Panc1 (cell line): ENCODE data around the gene KIF26A. TPM values are rescaled to one million over a fixed set of nuclear protein-coding genes. Genes with fewer than 3 reads are reported as not detected.

Experiments
- ATAC-seq: fragments of 200-7000 bp; cut with Tn5 transposase; 2 replicates; pipeline ENCODE4 v1.9.1; 2020; ENCODE audit warnings: mild to moderate bottlenecking, moderate library complexity
- BruUV-seq: library from RNA; stranded (reverse); fragments of 400-500 nt; replicated peaks from 2 replicates; lab custom pipeline; 2021; lab: Mats Ljungman, UMichigan
- CTCF ChIA-PET: fragments of 300-600 bp; sonication (Branson Sonifier 250); formaldehyde crosslinking; loops from one replicate; lab custom pipeline; 2022; ENCODE audit warnings: antibody characterized with exemption; lab: Charles Lee
- POLR2A ChIA-PET: fragments of 300-600 bp; sonication (Branson Sonifier 250); formaldehyde crosslinking; loops from one replicate; lab custom pipeline; 2022; ENCODE audit warnings: antibody characterized with exemption; lab: Charles Lee
- DNase-seq: peaks from one replicate; pipeline ENCODE4 v3.0.0-alpha.2; 2010; ENCODE audit warnings: low read depth, low spot score
- H3K27ac ChIP-seq: 2 replicates; pipeline ENCODE4 v1.5.1; 2011; ENCODE audit warnings: mild to moderate bottlenecking, low read length, inconsistent platforms
- H3K27me3 ChIP-seq: fragments of 200-500 bp; sonication (Bioruptor generic); 2 replicates; pipeline ENCODE4 v1.6.0; 2014; ENCODE audit warnings: low read length, inconsistent platforms; ENCODE audit not compliant: control insufficient read depth, insufficient read depth
- H3K36me3 ChIP-seq: fragments of 200-500 bp; sonication (Bioruptor generic); 2 replicates; pipeline ENCODE4 v1.5.1; 2014; ENCODE audit warnings: inconsistent platforms, mild to moderate bottlenecking, low read length, moderate library complexity; ENCODE audit not compliant: control insufficient read depth, insufficient read depth
- H3K4me1 ChIP-seq: 2 replicates; pipeline ENCODE4 v1.5.1; 2011; ENCODE audit warnings: inconsistent platforms, mild to moderate bottlenecking, low read length, moderate library complexity; ENCODE audit not compliant: control insufficient read depth, insufficient read depth
- H3K4me3 ChIP-seq, 2 experiments: 2 replicates each; pipeline ENCODE4 v1.5.1; 2011 to 2012; ENCODE audit warnings: low read depth in 2 of 2, low read length in 2 of 2, mild to moderate bottlenecking in 2 of 2, inconsistent platforms in 1 of 2, moderate library complexity in 1 of 2
- H3K9me3 ChIP-seq: fragments of 200-500 bp; sonication (Bioruptor generic); 2 replicates; pipeline ENCODE4 v1.5.1; 2014; ENCODE audit warnings: low read depth, mild to moderate bottlenecking, inconsistent platforms, low read length, moderate library complexity; ENCODE audit not compliant: control insufficient read depth, insufficient read depth
- CTCF ChIP-seq: fragments of 450-650 bp; IDR thresholded peaks from 2 replicates; pipeline ENCODE4 v1.5.1; 2017; ENCODE audit warnings: mild to moderate bottlenecking
- POLR2AphosphoS5 ChIP-seq: IDR thresholded peaks from 2 replicates; pipeline ENCODE4 v1.6.1; 2012; ENCODE audit warnings: mild to moderate bottlenecking, low read depth, low read length, moderate library complexity
- REST ChIP-seq, 2 experiments: IDR thresholded peaks; 2 replicates each; pipeline ENCODE4 v1.6.1; 2011 to 2012; ENCODE audit warnings: low read depth in 2 of 2, control low read depth in 1 of 2, low read length in 1 of 2, mild to moderate bottlenecking in 1 of 2, moderate library complexity in 1 of 2; ENCODE audit not compliant: insufficient read depth in 1 of 2
- SIN3A ChIP-seq: IDR thresholded peaks from 2 replicates; pipeline ENCODE4 v1.6.1; 2012; ENCODE audit warnings: low read depth, mild to moderate bottlenecking, low read length, moderate library complexity, borderline replicate concordance; ENCODE audit not compliant: insufficient read depth
- TCF7L2 ChIP-seq: IDR thresholded peaks from 2 replicates; pipeline ENCODE4 v1.6.1; 2011; ENCODE audit warnings: mild to moderate bottlenecking, low read depth, low read length, inconsistent platforms
- in situ Hi-C: cut with HindIII; loops from 2 replicates; pipeline ENCODE4 v1.10.0; 2016; ENCODE audit warnings: low sequenced_read_pairs, low pct_unique_long_range_greater_than_20kb
- intact Hi-C: fragments of 100-400 bp; cut with micrococcal nuclease; formaldehyde crosslinking; loops from one replicate; pipeline ENCODE4 v1.10.0; 2022; ENCODE audit not compliant: unreplicated experiment
- total RNA-seq: library from RNA; stranded (reverse); gene quantifications from one replicate; pipeline ENCODE4 v1.2.1, GENCODE V29; 2021; ENCODE audit not compliant: unreplicated experiment

Gene KIF26A
- total RNA-seq, 1 experiment from 2014 or later = 4.4 TPM

DNA sequence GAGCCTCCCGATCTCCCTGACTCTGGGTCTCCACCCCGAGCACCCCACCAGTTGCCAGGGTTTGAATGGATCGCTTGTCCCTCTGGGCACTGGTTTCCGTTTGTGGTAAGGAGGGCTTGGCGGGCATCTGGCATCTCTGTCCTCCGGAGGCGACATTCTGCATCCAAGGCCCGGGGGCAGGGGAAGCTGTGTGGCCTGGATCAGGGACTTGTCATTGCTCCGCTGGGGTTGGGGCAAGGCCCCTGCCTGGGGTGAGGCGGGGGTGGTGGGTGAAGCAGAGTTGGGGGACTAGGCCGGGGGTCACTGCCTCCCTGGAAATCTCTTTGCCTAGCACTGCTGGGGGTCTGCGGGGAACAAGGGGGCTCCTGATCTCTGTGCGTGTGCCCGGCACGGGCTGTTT lies 30.2 kb downstream of the KIF26A start:
- H3K4me1 ChIP-seq = no peaks in the 10 kb centered on the region
- H3K4me3 ChIP-seq = no peak overlapping the region
- no TSS peak for BruUV-seq
- H3K27ac ChIP-seq = no peak overlapping the region
- ChIA-PET POLR2A (no interaction called here), CTCF (no interaction called here)
- no peak for DNase-seq
- no peaks in the 10 kb centered on the region for H3K27me3 ChIP-seq
- in situ Hi-C loops (no loop called here), intact Hi-C loops (no loop called here)
- no peaks in the 10 kb centered on the region for H3K9me3 ChIP-seq
- no peaks in the 10 kb centered on the region for H3K36me3 ChIP-seq
- TF ChIP-seq REST (IDR thresholded peaks at IDR 0.05; ENCODE audit: insufficient read depth in 1 of 2, low read depth in 2 of 2, low read length in 1 of 2) (no peak), POLR2AphosphoS5 (no peak), CTCF (no peak), TCF7L2 (no peak), SIN3A (no peak)
- ATAC-seq = no peak

GRCh38 chr14:104169005-104169698 lies 30.8 kb downstream of the KIF26A start:
- no TSS peak for BruUV-seq
- H3K27ac ChIP-seq = no peak overlapping the region
- H3K9me3 ChIP-seq = no peaks in the 10 kb centered on the region
- intact Hi-C loops = no loop called here
- no peak for DNase-seq
- ATAC-seq = no peak
- no peak overlapping the region for H3K4me3 ChIP-seq
- CTCF ChIA-PET = no interaction called here
- TF ChIP-seq TCF7L2 (no peak), POLR2AphosphoS5 (no peak)
- H3K36me3 ChIP-seq = no peaks in the 10 kb centered on the region
- H3K4me1 ChIP-seq = no peaks in the 10 kb centered on the region
- in situ Hi-C loops = no loop called here
- POLR2A ChIA-PET = no interaction called here
- H3K27me3 ChIP-seq = no peaks in the 10 kb centered on the region

DNA sequence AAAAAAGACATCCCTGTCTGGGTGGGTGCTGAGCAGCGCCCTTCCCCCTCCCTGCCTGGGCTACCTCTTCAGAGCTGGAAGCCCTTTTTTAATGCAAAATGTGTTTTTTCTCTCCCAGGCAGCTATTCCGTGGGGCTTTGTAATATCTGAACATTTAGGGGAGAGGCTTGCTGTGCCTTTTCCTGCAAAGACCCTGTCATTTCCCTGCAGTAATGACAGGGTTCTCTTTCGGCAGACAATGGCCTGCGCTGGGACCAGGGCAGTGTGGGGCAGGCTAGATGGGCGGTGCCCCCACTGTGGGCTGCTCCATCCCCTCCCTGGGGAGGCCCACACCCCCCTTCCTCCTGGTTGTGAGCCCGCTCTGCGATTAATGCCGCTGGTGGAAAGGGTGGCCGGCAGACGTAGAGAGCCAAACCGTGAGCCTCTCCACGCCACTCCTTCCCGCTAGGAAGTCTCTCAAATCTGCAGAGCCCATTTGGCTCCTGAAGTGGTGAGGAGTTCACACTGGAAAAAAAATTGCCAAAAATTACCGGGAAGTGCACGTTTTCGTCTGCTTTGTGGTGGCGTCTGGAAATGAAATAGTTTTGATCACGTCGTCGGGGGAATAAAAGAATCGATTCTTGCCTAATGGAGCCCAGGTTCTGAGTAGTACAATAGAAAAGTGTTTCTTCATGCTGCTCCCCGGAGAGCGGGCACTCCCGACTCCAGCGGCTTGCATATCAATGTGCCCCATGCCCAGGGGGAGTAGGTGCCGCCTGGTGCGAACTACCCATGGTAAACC lies 31.5 kb downstream of the KIF26A start:
- Histone ChIP-seq H3K4me3 (no peak overlapping the region), H3K9me3 (no peaks in the 10 kb centered on the region), H3K36me3 (no peaks in the 10 kb centered on the region), H3K4me1 (no peaks in the 10 kb centered on the region), H3K27ac (no peak overlapping the region), H3K27me3 (no peaks in the 10 kb centered on the region)
- intact Hi-C loops (no loop called here), in situ Hi-C loops (no loop called here)
- BruUV-seq = no TSS peak
- ChIA-PET POLR2A (no interaction called here), CTCF (no interaction called here)
- no peak for DNase-seq
- no peak for ATAC-seq
- TF ChIP-seq SIN3A (no peak), REST (IDR thresholded peaks at IDR 0.05; ENCODE audit: insufficient read depth in 1 of 2, low read depth in 2 of 2, low read length in 1 of 2) (no peak), CTCF (no peak), TCF7L2 (no peak), POLR2AphosphoS5 (no peak)
